Cardiac septum (tissue), 1 donor: Measurements from ENCODE around the gene AMN. TPM values are rescaled to one million over a fixed set of nuclear protein-coding genes. Genes with fewer than 3 reads are reported as not detected.

ENCODE experiments used
- DNase-seq: peaks from one replicate; pipeline ENCODE4 v3.0.0-alpha.2; 2020; ENCODE audit warnings: low spot score
- intact Hi-C: fragments of 100-400 bp; cut with DNase I; formaldehyde crosslinking; loops from one replicate; pipeline ENCODE4 v1.14.0; 2022
- total RNA-seq: library from RNA; stranded (reverse); fragmentation: NEBNext Ultra II Directional; extraction: Animal tissue kit (Norgen Biotek cat#: 25700); gene quantifications from one replicate; pipeline ENCODE4 v1.2.1, GENCODE V29; 2021
- donor health status: DM: no; HTN: no; CAD: no.

AMN gene
- total RNA-seq, 1 donor from 2014 or later = not detected

- DNase-seq = no peak
Observed at GRCh38 chr14:102979406-102979805, 56.9 kb downstream of the AMN start.

GRCh38 chr14:102980409-102980810 is 57.9 kb downstream of the AMN start:
- DNase-seq = no peak
- intact Hi-C loops = no loop called here

More at GRCh38 chr14:102979406-102979805, 56.9 kb downstream of the AMN start:
- intact Hi-C loops = no loop called here

Other genes starting within 250 kb of the AMN start
- gene TRAF3, start 145.2 kb upstream of the AMN start, total RNA-seq = 12.5 TPM
- 81.8 TPM for gene CDC42BPB, start 134.9 kb downstream of the AMN start, total RNA-seq
- gene LBHD2, start 161.5 kb downstream of the AMN start, total RNA-seq = not detected
- gene EXOC3L4, start 172.1 kb downstream of the AMN start, total RNA-seq = 0.46 TPM
- gene TNFAIP2, start 200.8 kb downstream of the AMN start, total RNA-seq = 31.3 TPM